ENCODE measurements around the gene MYL12B.
"Not testable (repeated sequence)": the region's sequence is repeated elsewhere in the genome, so short reads cannot be mapped to it uniquely, and the experiment has no call there.

The MYL12B gene

DNA sequence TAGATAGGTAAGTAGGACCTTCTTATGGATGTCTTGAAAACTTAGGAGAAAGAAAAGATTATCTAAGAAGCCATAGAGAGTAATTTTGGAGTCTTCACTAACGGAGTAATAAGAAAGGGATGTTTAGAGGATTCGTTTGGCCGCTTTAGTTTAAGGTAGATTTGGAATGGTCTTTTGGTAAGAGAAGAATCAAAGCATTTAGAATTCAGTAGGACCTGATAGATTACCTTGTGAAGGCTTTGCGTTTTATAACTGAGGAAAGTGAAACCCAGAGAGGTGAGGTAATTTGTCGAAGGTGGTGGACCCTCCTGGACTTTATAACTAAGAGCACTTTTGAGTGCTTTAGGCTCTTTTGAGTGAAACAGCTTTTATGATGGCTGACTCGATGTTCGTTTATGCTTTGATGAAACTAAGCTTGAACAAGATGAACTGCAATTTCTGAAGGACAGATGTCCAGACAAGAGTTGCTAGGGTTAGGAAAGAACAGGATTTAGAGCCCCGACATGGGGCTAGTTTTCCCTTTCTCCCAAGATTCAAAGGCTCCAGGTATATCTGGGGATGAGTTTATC is 1.3 kb downstream of the MYL12B start:
- DNase-seq, result no peak

DNA sequence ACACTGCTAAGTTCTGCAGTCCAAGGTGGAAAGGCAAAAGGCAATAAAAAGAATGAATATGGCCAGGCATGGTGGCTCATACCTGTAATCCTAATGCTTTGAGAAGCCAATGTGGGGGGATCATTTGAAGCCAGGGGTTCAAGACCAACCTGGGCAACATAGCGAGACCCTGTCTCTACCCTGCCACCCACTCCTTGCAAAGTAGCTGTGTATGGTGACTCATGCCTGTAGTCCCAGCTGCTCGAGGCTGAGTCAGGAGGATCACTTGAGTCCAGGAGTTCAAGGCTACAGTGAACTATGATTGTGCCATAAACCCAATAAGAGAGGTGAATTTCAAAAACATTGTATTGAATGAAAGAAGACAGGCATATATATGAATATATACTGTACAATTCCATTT is 2.4 kb downstream of the MYL12B start:
- no peak for DNase-seq

DNA sequence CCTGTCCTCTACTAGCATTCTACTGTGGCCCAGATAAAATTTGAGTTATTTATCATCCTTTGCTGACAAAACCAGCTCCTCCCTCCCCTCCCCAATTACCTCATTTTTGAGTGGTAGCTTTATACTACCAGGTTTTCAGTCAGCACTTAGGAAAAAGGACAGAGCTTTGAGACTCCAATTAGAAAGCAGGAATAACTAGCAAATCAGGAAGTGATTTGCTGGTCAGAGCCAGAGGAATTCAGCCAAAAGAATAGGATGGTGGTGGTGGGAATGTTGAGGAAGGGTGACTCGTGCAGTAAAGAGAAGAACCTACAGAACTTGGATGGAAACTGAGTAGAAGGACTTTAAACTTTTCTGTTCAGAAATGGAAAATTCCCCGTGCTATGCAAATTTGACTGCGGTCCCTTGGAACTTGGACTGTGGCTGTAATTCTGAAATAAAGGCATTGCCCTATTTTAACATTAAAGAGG is 3.7 kb downstream of the MYL12B start:
- DNase-seq, result no peak

DNA sequence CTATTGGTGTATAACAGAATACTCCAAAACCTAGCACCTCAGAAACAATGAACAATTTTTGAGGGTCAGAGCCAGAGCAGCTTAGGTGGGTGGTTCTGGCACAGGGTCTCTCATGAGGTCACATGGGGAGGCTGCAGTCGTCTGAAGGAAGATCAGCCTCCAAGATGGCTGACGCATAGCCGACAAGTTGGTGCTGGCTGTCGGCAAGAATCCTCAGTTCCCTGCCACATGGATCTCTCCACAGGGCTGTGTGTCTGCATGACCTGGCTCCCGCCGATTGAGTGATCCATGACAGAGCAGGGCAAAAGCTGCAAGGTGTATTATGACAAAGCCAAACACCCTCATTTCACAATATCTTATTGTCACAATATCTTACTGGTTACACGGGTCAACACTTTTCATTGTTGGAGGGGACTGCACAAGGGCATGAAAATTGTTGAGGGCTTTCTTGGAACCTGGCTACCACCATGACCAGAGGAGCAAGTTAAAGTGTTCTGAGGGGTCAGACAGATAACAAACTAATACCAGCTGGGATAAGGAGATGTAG is 4.2 kb downstream of the MYL12B start:
- DNase-seq, result no peak

DNA sequence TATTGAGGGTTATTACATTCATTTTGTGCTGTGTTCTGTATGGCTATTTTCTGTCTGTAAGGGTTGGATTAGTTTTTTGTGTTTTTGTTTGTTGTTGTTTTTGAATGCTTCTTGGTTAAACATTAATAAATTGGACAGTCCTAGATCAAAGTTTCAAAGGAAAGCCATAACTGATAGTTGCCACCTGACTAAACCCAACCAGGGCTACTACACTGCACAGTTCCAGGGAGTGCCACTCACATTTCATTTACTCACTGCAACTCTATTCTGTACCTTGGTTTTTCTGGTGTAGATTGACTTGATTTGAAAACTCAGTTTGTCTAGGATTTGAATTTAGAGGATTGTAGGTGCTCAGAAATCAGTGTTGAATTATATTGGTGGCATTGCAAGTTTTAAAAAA is 6.4 kb downstream of the MYL12B start:
- no peak for DNase-seq

DNA sequence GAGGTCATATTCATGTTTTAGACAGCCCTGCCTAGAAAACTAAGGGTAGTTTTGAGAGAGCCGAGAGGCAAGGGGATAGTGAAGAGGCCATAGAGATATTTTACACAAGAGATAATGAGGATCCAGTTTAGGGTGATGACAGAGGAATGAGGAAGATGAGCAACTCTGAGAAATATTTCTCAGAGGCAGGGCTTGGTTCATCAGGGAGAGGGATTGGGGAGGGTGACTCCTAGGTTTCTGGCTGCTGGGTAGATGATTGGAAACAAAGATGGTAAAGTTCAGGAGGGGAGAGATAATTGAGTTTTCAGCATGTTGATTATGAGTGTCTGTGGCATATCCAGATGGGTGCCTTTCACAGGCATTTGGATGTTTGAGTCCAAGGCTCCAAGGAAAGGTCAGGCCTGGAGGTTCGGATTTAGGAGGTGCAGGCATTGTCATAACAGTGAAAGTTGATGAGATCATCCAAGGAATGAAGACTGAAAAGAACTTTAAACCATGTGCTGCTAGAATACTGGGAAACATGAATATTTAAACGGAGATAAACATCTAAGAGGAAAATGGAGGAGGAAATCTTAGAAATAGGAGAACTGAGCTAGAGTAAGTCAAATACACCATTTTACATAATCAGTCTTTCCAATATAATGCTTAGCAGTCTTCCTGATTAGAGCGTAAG is 7.4 kb downstream of the MYL12B start:
- no peak for DNase-seq

DNA sequence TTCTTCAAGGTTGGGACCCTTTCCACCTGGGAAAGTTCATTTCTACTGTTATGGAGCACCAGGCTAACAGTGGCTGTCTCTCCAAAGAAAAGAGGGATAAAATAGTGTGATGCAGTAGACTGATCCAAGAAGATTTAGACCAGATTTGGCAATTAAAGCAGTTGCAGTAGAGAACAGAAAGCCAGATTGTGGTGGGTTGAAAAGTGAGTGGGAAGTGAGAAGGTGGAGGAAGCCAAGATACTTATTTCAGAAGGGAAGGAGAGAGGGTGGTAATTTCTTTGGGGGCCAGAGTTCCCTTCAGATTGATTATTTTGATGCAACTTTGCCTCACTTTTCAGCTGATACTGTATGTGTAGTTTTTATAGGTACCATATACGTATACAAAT is 8.0 kb downstream of the MYL12B start:
- no peak for DNase-seq

DNA sequence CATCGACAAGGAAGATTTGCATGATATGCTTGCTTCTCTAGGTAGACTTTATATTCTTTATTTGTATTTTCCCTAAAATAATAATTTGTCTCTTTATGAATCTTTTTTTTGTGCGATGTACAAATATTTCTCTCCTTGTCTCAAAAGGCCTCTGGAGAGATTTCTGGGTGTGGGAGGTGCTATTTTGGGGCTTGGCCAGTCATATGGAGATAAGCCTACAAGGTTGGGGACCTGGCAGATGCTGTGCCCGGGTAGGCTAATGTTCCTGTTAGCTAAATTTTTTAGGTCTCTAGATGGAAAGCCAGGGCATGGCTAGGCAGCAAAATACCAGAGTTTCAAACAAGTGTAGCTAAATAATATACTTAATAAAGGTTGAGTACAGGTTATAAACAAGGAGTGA is 11.1 kb downstream of the MYL12B start:
- DNase-seq, result no peak

DNA sequence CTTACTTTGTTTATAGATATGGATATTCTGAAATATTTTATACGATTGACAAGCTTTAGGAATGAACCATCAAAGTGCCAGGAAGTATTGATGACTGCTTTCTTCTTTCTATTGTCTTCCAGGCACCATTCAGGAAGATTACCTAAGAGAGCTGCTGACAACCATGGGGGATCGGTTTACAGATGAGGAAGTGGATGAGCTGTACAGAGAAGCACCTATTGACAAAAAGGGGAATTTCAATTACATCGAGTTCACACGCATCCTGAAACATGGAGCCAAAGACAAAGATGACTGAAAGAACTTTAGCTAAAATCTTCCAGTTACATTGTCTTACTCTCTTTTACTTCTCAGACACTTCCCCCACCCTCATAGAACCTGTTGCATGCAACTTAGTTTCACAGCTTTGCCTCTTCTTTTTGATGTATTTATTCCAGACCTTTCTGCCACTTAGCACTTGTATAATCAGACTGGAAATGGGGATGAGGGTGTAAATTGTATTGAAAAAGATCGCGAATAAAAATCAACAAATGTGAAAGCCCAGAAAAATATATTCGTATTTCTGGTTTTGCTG is 15.8 kb downstream of the MYL12B start:
- DNase-seq, result not testable (repeated sequence)

DNA sequence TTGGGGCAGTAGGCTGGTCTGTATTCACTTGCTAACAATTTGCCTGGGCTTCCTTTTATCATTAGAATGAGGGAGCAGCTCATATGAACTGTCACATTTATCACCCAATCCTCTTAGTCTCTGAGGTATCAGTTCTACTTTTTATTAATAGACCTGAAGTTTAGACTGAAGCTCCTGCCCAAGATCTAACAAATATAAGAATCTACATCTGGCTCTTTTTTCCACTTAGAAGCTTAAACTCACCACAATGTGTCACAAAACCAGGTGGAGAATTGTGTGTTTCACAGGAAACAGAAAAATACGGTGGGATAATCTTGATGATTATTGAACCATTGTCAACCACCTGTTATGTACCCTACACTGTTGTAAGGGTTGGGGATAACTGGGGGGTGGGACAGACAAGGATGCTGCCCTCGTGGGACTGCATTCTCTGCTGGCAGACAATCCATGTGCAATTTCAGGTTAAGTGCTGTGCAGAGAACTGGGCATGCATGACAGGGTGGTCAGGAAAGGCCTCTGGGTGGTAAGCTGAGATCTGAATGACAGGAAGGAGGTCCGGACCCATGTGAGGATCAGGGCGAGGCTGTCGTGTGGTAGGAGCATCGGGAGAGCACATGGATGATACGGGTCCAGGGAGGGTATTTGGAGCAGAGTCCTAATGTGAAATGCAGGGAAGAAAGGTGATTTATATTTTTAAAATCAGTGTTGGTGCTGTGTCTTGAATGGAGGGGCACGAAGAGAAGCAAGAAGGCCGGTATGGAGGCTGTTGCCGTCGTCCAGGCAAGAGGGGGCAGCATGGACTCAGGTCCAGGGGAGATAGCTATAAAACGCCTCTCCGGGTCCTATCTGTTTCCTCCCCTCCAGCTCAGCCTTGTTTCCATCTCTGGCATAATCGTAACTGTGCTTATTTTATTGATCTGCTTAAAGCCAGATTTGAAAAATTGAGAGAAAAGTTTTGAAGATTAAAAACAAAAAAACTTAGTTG is 17.6 kb downstream of the MYL12B start:
- DNase-seq, result peak; percentile 23

DNA sequence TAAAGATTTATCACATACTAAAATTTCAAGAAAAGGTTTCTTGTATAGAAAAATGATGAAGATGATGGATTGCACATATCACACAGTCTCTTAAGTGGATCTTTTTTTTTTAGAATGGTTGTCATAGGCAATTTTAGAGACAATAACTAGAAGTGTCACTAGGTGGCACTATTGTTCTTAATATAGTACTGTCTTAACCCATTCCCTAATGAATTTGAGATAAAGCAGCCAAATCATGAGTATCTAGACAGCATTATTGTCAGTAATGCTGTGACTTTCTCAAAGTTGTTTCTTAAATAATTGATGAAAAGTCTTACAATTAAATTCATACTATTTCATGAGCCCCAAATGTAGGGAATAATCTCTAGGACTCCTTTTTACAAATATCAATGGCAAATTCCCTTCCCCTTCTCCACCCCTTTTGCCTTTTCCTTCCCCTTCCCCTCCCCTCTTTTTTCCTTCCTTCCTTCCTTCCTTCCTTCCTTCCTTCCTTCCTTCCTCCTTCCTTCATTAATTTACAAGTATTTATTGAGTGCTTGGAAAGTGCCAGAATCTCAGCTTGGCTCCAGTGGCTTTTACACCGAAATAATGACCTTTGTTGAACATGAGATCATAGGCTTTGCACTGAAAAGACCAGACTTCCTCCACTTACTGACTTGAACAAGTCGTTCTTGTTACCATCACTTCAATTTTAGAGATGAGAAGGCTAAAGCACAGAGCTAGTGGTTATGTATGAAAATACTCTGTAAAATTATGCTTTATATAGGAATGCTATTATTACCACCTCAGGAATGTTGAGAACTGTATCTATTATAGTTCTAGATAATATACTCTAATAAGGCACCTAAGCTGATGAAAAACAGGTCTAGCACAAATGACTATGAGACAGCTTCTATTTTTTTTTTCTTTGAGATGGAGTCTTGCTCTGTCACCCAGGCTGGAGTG is 19.8 kb downstream of the MYL12B start:
- DNase-seq, result peak; percentile 95

DNA sequence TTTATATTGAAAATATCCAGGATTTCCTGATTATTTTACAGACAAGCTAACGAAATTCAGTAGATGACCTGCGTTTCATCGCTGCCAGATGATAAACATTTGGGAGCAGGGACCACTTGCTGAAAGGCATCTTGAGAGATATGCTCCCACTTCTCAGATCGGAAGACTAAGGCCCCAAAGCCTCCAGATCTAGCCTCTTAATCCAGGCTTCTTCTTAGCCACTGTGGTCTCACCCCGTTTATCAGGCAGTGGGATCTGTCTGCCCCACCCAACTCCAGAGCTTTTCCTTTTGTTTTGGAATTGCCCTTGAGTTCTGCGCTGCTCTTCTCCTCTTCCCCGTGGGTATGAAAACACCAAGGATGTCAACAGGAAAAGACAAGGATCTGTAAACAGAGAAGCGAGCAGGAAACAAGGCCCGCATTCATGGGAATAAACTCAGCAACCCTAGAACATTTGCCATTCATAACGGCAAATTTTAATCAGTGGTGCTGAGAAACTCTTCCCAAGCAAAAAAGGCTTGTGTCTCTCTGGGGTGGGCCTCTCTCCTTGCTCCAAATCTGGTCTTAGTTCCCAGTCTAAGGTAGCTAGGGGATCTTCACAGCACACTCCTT is 21.4 kb downstream of the MYL12B start:
- no peak for DNase-seq

DNA sequence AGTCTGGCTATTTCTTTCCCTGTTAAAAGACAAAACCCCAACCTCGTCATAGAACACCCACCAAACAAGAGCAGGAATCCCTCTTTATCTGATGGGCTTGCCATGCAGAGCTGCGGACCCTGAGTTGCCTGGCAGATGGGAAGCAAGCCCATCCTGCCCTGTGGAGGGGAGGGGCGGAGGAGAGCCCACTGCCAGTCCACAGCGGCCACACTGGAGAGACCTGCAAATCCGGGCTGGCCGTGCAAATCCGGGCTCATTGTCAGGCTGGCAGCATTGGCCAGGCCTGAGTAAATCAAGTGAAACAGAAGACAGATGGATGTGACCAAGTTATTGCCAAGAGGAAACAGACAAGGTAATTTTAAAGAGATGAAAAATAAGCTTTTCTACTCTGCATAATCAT is 22.0 kb downstream of the MYL12B start:
- DNase-seq, result peak; percentile 62

DNA sequence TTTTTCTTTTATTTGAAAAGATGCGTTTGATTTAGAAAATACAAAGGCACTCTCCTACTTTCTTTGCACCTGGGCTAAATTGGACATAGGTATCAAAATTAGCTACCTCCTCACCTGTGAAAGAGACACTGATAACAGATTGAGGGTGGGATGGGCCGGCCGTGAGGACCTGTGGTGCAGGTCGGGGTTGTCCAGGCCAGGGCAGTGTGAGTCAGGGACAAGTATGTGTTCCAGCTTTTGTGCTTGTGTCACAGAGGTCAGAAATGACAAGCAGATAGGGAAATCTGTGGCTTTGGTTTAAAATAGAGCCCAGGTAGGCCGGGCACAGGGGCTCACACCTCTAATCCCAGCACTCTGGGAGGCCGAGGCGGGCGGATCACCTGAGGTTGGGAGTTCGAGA is 22.6 kb downstream of the MYL12B start:
- no peak for DNase-seq

DNA sequence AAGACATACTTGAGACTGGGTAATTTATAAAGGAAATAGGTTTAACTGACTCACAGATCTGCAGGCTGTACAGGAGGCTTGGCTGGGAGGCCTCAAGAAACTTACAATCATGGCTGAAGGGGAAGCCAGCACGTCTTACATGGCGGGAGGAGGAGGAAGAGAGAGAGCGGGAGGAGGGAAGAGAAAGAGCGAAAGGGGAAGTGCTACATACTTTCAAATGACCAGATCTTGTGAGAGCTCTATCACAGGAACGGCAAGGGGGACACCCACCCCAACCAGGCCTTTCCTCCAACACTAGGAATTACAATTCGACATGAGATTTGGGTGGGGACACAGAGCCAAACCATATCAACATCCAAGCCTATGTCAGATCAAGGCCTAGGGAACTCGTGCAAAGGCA is 24.2 kb downstream of the MYL12B start:
- DNase-seq, result no peak

DNA sequence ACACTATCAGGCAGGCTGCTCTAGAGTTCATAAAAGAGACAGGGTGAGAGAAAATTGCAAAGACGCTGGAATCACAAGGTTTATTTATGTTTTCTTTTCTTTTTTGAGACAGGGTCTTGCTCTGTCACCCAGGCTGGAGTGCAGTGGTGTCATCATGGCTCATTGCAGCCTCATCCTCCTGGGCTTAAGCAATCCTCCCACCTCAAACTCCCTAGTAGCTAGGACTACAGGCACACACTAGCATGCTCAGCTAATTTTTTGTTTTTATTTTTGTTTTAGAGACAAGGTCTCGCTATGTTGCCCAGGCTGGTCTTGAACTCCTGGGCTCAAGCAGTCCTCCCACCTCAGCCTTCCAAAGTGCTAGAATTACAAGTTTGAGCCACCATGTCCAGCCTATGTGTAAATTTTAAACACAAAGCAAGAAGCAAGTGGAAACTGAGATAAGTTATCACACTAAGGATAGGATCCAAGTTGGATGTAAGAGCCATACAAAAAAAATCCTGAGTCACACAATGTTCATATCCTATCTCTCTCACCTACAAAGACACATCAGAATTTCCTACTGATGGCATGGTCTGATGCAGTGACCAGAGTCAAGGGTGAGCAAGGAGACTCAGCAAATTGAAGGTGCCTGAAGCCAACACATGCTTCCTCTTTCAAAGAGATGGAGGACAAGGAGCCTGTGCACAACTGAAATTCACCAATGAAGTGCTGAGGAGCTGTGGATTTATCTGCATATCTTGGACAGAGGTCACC is 31.4 kb downstream of the MYL12B start:
- DNase-seq, result no peak

DNA sequence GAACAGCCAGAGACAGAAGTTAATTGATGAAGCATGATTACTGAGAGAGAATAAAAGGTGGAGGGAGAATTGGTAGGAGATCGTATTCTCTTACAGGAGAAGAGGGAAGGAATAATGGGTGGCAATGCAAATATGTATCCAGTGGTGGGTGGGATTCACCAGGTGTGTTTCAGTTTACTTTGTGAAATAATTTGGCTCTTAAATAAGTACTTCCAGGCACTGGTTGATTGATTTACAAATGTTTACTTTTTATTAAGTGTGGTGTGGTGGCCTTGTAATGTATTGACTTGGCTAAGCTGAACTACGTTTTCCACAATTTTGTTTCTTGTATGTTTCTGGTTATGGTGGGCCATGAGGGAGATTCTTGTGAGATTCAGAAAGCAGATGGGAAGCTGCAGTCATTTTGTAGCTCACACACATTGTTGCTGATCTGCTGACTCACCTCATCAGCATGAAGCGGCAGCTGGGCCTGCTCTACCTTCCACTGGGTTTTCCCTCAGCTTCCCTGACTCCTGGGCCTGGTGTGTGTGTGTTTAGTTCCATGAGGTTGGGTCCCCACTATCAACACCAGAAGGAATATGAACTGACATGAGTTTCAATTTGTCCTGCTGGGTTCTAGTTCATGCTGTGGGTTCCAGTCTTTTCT is 32.6 kb downstream of the MYL12B start:
- DNase-seq, result no peak

DNA sequence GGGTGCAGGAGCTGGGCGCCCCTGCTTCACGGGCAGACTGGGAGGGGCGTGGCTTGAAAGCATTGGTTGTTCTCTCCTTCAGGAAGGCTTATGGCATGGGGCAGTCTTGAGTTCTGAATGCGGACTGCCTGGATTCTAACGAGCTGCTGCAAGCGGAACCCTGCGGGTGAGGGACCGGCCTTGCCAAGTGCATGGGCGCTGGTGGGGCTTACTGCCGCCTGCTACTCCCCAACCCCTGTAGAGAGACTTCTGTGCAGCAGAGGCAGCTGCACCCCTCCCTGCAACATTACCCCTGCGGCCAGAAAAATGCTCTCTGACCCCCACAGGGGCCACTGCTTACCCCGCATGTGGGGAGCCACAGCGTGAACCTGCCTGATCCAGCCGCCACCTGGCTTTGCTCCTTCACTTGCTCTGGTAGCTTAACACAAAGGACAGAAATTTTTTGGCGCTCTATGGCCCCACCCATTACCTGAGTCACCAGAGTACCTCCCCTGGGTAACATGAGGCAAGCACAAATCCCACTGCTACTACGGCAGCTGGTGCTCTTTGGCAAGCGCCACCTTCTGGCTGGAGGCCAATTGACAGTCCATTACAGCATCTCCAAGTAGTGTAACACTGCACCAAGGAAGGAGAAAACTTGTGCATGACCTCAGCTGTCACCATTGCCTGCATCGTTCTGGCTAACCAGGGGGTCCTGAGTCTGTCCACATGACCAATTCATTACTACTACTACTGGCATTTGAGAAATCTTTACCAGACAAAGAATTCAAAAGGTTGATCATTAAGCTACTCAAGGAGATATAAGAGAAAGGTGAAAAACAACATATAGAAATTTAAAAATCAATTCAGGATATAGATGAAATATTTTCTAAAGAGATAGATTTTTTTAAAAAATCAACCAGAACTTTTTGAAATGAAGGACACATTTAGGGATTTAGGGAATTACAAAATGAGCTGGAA is 35.4 kb downstream of the MYL12B start:
- DNase-seq, result peak; percentile 40

DNA sequence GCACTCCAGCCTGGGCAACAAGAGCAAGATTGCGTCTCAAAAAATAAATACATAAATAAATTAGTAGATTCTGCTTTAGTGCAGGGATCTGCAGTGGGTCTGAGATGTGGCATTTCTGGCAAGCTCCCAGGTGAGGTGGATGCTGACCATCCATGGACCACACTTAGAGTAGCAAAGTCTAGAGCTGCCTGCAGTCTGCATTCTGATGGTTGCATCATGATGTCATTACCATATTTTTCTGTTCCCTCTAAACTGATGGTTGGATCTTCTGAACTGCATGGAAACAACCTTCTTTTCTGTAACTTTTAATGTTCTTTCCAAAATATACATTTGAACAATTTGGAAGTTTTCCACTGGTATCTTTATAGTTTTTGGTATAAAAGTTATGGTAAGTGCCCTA is 42.9 kb downstream of the MYL12B start:
- DNase-seq, result no peak
